HG03159 (cell line): ENCODE results near the gene DHX38.

ENCODE experiments used
- ATAC-seq: cut with Tn5 transposase; IDR thresholded peaks from one replicate; pipeline ENCODE4 v1.9.1; 2021; ENCODE audit warnings: mild to moderate bottlenecking, moderate library complexity; ENCODE audit not compliant: unreplicated experiment

DHX38 gene

DNA sequence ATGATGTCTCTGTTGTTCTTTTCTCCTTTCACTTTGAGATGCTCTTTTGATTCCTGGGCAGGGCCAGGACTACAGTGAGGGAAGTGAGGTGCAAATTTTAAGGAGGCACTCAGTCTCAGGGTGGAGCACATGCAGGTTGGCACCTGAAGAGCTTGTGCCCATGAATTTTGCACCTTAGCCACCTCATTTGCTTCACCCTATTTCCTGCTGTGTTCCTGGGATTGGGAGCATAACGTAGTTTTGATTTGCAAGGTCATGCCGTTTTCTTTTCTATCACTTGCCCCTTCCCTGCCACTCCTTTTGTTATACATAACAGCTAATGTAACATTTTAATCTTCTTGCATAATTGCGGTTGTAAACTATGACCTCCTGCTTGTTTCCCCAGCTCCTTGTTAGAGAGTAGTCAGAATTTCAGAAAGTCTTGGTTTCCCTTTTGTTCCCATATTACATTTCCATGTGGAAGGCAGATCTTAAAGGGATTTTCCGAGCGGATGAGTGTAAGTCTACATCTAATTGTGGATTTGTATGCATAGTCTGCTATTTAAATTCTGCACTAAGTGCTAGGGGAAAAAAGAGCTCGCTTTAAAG lies 68.6 kb downstream of the DHX38 start:
- no peak for ATAC-seq
